IMR-90 (cell line): ENCODE measurements around the gene PSKH1. TPM values are rescaled to one million over a fixed set of nuclear protein-coding genes. Genes with fewer than 3 reads are reported as not detected.

ENCODE experiments used
- ATAC-seq: fragments of 200-7000 bp; cut with Tn5 transposase; 2 replicates; pipeline ENCODE4 v1.9.1; 2020; ENCODE audit warnings: low read depth, mild to moderate bottlenecking, moderate library complexity
- BruUV-seq: library from RNA; stranded (reverse); fragments of 400-500 nt; replicated peaks from 2 replicates; lab custom pipeline; 2021; lab: Mats Ljungman, UMichigan
- CTCF ChIA-PET: fragments of 300-600 bp; formaldehyde crosslinking; extraction: SDS; loops from one replicate; lab custom pipeline; 2021; ENCODE audit warnings: antibody characterized with exemption; lab: Yijun Ruan, JAX
- POLR2A ChIA-PET: fragments of 300-600 bp; sonication (Branson Sonifier 250); formaldehyde crosslinking; loops from one replicate; lab custom pipeline; 2022; ENCODE audit warnings: antibody characterized with exemption; ENCODE audit not compliant: unreplicated experiment; lab: Charles Lee
- DNase-seq: peaks from one replicate; pipeline ENCODE4 v3.0.0; 2013
- H2AFZ ChIP-seq: replicated peaks from 2 replicates; pipeline ENCODE3; 2013; ENCODE audit warnings: low read length, mild to moderate bottlenecking; ENCODE audit not compliant: poor library complexity
- H2AK5ac ChIP-seq: 2 replicates; pipeline ENCODE4 v1.6.1; 2013; ENCODE audit warnings: low read depth, low read length, inconsistent platforms
- H2AK9ac ChIP-seq: replicated peaks from 2 replicates; pipeline ENCODE3; 2013; ENCODE audit warnings: mild to moderate bottlenecking, low read depth, low read length, moderate library complexity; ENCODE audit not compliant: poor library complexity
- H2BK120ac ChIP-seq: 2 replicates; pipeline ENCODE4 v1.6.1; 2013; ENCODE audit warnings: low read depth, low read length, inconsistent platforms
- H2BK15ac ChIP-seq: 3 replicates; pipeline ENCODE4 v1.6.1; 2013; ENCODE audit warnings: low read depth, low read length, inconsistent platforms
- H2BK20ac ChIP-seq: 2 replicates; pipeline ENCODE4 v1.6.1; 2013; ENCODE audit warnings: low read depth, mild to moderate bottlenecking, inconsistent platforms, low read length, moderate library complexity
- H2BK5ac ChIP-seq: 2 replicates; pipeline ENCODE4 v1.6.1; 2013; ENCODE audit warnings: mild to moderate bottlenecking, low read depth, low read length, inconsistent platforms; ENCODE audit not compliant: poor library complexity, severe bottlenecking
- H3K14ac ChIP-seq: replicated peaks from 2 replicates; pipeline ENCODE4 v1.6.1; 2013; ENCODE audit warnings: low read depth, low read length, inconsistent platforms
- H3K18ac ChIP-seq: 2 replicates; pipeline ENCODE4 v1.6.1; 2013; ENCODE audit warnings: low read depth, low read length, control low read depth
- H3K23ac ChIP-seq: 2 replicates; pipeline ENCODE4 v1.6.1; 2013; ENCODE audit warnings: low read depth, low read length, inconsistent platforms
- H3K27ac ChIP-seq: 2 replicates; pipeline ENCODE4 v1.5.1; 2013; ENCODE audit warnings: mild to moderate bottlenecking, control low read depth, low read length; ENCODE audit not compliant: insufficient read depth
- H3K27me3 ChIP-seq: 2 replicates; pipeline ENCODE4 v1.6.1; 2013; ENCODE audit warnings: low read length; ENCODE audit not compliant: control insufficient read depth, insufficient read depth
- H3K36me3 ChIP-seq: 2 replicates; pipeline ENCODE4 v1.6.1; 2013; ENCODE audit warnings: low read length, mixed read lengths; ENCODE audit not compliant: control insufficient read depth, insufficient read depth
- H3K4ac ChIP-seq: 2 replicates; pipeline ENCODE4 v1.6.1; 2013; ENCODE audit warnings: low read depth, low read length, inconsistent platforms
- H3K4me1 ChIP-seq: 2 replicates; pipeline ENCODE4 v1.6.1; 2013; ENCODE audit warnings: low read length, mixed read lengths; ENCODE audit not compliant: control insufficient read depth, insufficient read depth
- H3K4me2 ChIP-seq: 2 replicates; pipeline ENCODE4 v1.6.1; 2013; ENCODE audit warnings: low read depth, mild to moderate bottlenecking, control low read depth, low read length, moderate library complexity
- H3K4me3 ChIP-seq: 2 replicates; pipeline ENCODE4 v1.5.1; 2013; ENCODE audit warnings: low read depth, mild to moderate bottlenecking, control low read depth, low read length, moderate library complexity; ENCODE audit not compliant: insufficient read depth
- H3K56ac ChIP-seq: 2 replicates; pipeline ENCODE4 v1.6.1; 2013; ENCODE audit warnings: low read length, inconsistent platforms; ENCODE audit not compliant: insufficient read depth; ENCODE audit errors: extremely low read depth
- H3K79me1 ChIP-seq, 2 experiments: 2 replicates each; pipeline ENCODE4 v1.6.1; 2013; ENCODE audit warnings: low read length in 2 of 2, inconsistent platforms in 1 of 2, low read depth in 1 of 2
- H3K9ac ChIP-seq: 2 replicates; pipeline ENCODE4 v1.6.1; 2013; ENCODE audit warnings: low read depth, low read length, control low read depth
- H3K9me1 ChIP-seq: 2 replicates; pipeline ENCODE4 v1.6.1; 2013; ENCODE audit warnings: low read length, inconsistent platforms; ENCODE audit not compliant: insufficient read depth
- H3K9me3 ChIP-seq: 2 replicates; pipeline ENCODE4 v1.6.1; 2013; ENCODE audit warnings: low read length; ENCODE audit not compliant: control insufficient read depth, insufficient read depth
- H4K20me1 ChIP-seq: 2 replicates; pipeline ENCODE4 v1.6.1; 2013; ENCODE audit warnings: low read length, inconsistent platforms; ENCODE audit not compliant: insufficient read depth
- H4K5ac ChIP-seq: 2 replicates; pipeline ENCODE4 v1.6.1; 2013; ENCODE audit warnings: mild to moderate bottlenecking, low read depth, low read length, control low read depth
- H4K8ac ChIP-seq, 2 experiments: 2 replicates each; pipeline ENCODE4 v1.6.1; 2013; ENCODE audit warnings: low read depth in 2 of 2, low read length in 2 of 2, control low read depth in 1 of 2, inconsistent platforms in 1 of 2
- H4K91ac ChIP-seq: 2 replicates; pipeline ENCODE4 v1.6.1; 2013; ENCODE audit warnings: low read depth, low read length, inconsistent platforms; ENCODE audit not compliant: insufficient read depth
- BHLHE40 ChIP-seq: fragments of 150-350 bp; IDR thresholded peaks from 2 replicates; pipeline ENCODE4 v1.6.1; 2016; ENCODE audit warnings: mild to moderate bottlenecking, low read depth, low read length
- CEBPB ChIP-seq: IDR thresholded peaks from 2 replicates; pipeline ENCODE4 v1.6.1; 2012; ENCODE audit warnings: low read depth, low read length, improper control_type of control experiment
- CHD1 ChIP-seq: IDR thresholded peaks from 2 replicates; pipeline ENCODE4 v1.6.1; 2012; ENCODE audit warnings: low read depth, low read length, improper control_type of control experiment
- CTCF ChIP-seq: conservative IDR thresholded peaks from 2 replicates; pipeline ENCODE4 v1.5.1; 2012; ENCODE audit warnings: mild to moderate bottlenecking, low read depth, low read length, improper control_type of control experiment
- ELK1 ChIP-seq: fragments of 150-350 bp; IDR thresholded peaks from 2 replicates; pipeline ENCODE4 v1.6.1; 2016; ENCODE audit warnings: low read depth, mild to moderate bottlenecking, low read length, moderate library complexity, borderline replicate concordance
- FOS ChIP-seq: fragments of 150-350 bp; IDR thresholded peaks from 2 replicates; pipeline ENCODE4 v1.6.1; 2016; ENCODE audit warnings: low read depth, low read length
- MAFK ChIP-seq: IDR thresholded peaks from 2 replicates; pipeline ENCODE4 v1.6.1; 2012; ENCODE audit warnings: low read depth, low read length, improper control_type of control experiment
- MAZ ChIP-seq: IDR thresholded peaks from 2 replicates; pipeline ENCODE4 v1.6.1; 2012; ENCODE audit warnings: low read depth, mild to moderate bottlenecking, low read length, improper control_type of control experiment, moderate library complexity, borderline replicate concordance
- MXI1 ChIP-seq: IDR thresholded peaks from 2 replicates; pipeline ENCODE4 v1.6.1; 2012; ENCODE audit warnings: low read depth, mild to moderate bottlenecking, low read length, moderate library complexity, borderline replicate concordance
- NFE2L2 ChIP-seq: fragments of 150-350 bp; IDR thresholded peaks from 2 replicates; pipeline ENCODE4 v1.6.1; 2016; ENCODE audit warnings: low read depth, mild to moderate bottlenecking, low read length
- POLR2A ChIP-seq: IDR thresholded peaks from 2 replicates; pipeline ENCODE4 v1.6.1; 2012; ENCODE audit warnings: mild to moderate bottlenecking, low read depth, low read length
- RAD21 ChIP-seq: IDR thresholded peaks from 2 replicates; pipeline ENCODE4 v1.6.1; 2012; ENCODE audit warnings: low read length, improper control_type of control experiment
- RCOR1 ChIP-seq: IDR thresholded peaks from 2 replicates; pipeline ENCODE4 v1.6.1; 2012; ENCODE audit warnings: mild to moderate bottlenecking, low read length, improper control_type of control experiment; ENCODE audit not compliant: insufficient replicate concordance
- RFX5 ChIP-seq: IDR thresholded peaks from 2 replicates; pipeline ENCODE4 v1.8.0; 2012; ENCODE audit warnings: low read depth, mild to moderate bottlenecking, low read length, moderate library complexity
- USF2 ChIP-seq: fragments of 150-350 bp; IDR thresholded peaks from 2 replicates; pipeline ENCODE4 v1.6.1; 2017; ENCODE audit warnings: mild to moderate bottlenecking, antibody characterized with exemption, low read length, low read depth
- WGBS, 2 experiments: methylation state at CpG; one replicate each; pipeline versions ENCODE4 v1.1.5 to v1.1.7; 2013; ENCODE audit warnings: missing lambda C conversion rate in 2 of 2; ENCODE audit not compliant: insufficient read length in 1 of 2; ENCODE audit errors: extremely low coverage in 2 of 2; 5-methylcytosine and 5-hydroxymethylcytosine counted together
- dilution Hi-C: fragments of 300-500 bp; cut with HindIII; formaldehyde crosslinking; loops from one replicate; pipeline ENCODE4 v1.14.3; 2018; ENCODE audit warnings: low sequenced_read_pairs; ENCODE audit not compliant: unreplicated experiment
- in situ Hi-C: fragments of 300-500 bp; cut with MboI; formaldehyde crosslinking; loops from 3 replicates; pipeline ENCODE4 v1.14.3; 2019; ENCODE audit warnings: low sequenced_read_pairs, inconsistent platforms, mixed read lengths
- intact Hi-C: fragments of 100-400 bp; cut with micrococcal nuclease; formaldehyde crosslinking; loops from 2 replicates; pipeline ENCODE4 v1.10.0; 2022
- polyA plus RNA-seq, 3 experiments: library from polyadenylated mRNA; depleted of rRNA; stranded (reverse); fragments of >200 nt; gene quantifications; 2 replicates each; pipeline ENCODE4 v1.2.3, GENCODE V29; 2012; ENCODE audit warnings: low replicate concordance in 1 of 3
- total RNA-seq: library from RNA; depleted of rRNA; stranded (reverse); fragments of >200 nt; gene quantifications from 2 replicates; pipeline ENCODE4 v1.2.3, GENCODE V29; 2012

Gene PSKH1
- total and polyA plus RNA-seq, 2 of the 4 experiments (the other 2 are of a cell fraction) = 11.5 to 26.7 TPM

- H3K79me1 ChIP-seq = peaks cover 14 to 69% of the 10 kb centered on the region in 2 experiments
- no peak overlapping the region for H2BK120ac ChIP-seq
- H2AK9ac ChIP-seq = peak overlapping the region; percentile 52
- no peak overlapping the region for H3K27ac ChIP-seq
- no peak overlapping the region for H3K9ac ChIP-seq
- peak overlapping the region; percentile 74 for H2AFZ ChIP-seq
- no peak overlapping the region for H3K4me3 ChIP-seq
- POLR2A ChIA-PET = no interaction called here
- H4K20me1 ChIP-seq = peaks cover 57% of the 10 kb centered on the region
- H3K36me3 ChIP-seq = peaks cover 11% of the 10 kb centered on the region
- ATAC-seq (peak; percentile 43), DNase-seq (peak; percentile 35)
- H3K23ac ChIP-seq = peak overlapping the region; percentile 87; the same call in 1 of the 2 replicates
- H3K9me3 ChIP-seq = no peaks in the 10 kb centered on the region
- no peak overlapping the region for H4K5ac ChIP-seq
- H4K8ac ChIP-seq = no peak overlapping the region
- peak overlapping the region; percentile 14; the same call in 1 of the 2 replicates for H2BK20ac ChIP-seq
- CTCF ChIA-PET = interaction anchor here (0.6 to 1.2 kb wide), 2 partner anchors 18 to 100 kb away, joined by 3 read pairs; no protein-coding TSS in a partner anchor
- peak overlapping the region; percentile 71; the same call in 1 of the 2 replicates for H3K4ac ChIP-seq
- H3K4me1 ChIP-seq = peaks cover 23% of the 10 kb centered on the region
- H3K18ac ChIP-seq = no peak overlapping the region
- H3K14ac ChIP-seq = peak overlapping the region; percentile 87
- H3K27me3 ChIP-seq = no peaks in the 10 kb centered on the region
- intact Hi-C loops (no loop called here), in situ Hi-C loops (no loop called here), dilution Hi-C loops (no loop called here)
- peak overlapping the region; percentile 66 for H2BK5ac ChIP-seq
- H3K9me1 ChIP-seq = peaks cover 34% of the 10 kb centered on the region
- H2BK15ac ChIP-seq = no peak overlapping the region
- 58% methylated on average over 2 of the region's 6 CpGs; no CpG with 5 or more reads in 1 of the 2 experiments for WGBS, 2 experiments
- H3K56ac ChIP-seq = no peak overlapping the region
- H3K4me2 ChIP-seq = no peak overlapping the region
- no TSS peak for BruUV-seq
- peak overlapping the region; percentile 36; the same call in 1 of the 2 replicates for H2AK5ac ChIP-seq
- peak overlapping the region; percentile 49; the same call in 1 of the 2 replicates for H4K91ac ChIP-seq
- no peak for TF ChIP-seq FOS
- no peak for TF ChIP-seq CEBPB
- no peak for TF ChIP-seq CHD1
- no peak for TF ChIP-seq POLR2A
- TF ChIP-seq ELK1 = no peak
- TF ChIP-seq NFE2L2 = no peak
- TF ChIP-seq MAFK = no peak
- no peak for TF ChIP-seq BHLHE40
- no peak for TF ChIP-seq RFX5
- no peak for TF ChIP-seq RAD21
- TF ChIP-seq RCOR1 = no peak
- TF ChIP-seq CTCF = no peak
- TF ChIP-seq MXI1 = no peak
- TF ChIP-seq MAZ = no peak
- no peak for TF ChIP-seq USF2
Observed at GRCh38 chr16:67917140-67917851, 24.2 kb downstream of the PSKH1 start.
